Stimulated activated CD4-positive, alpha-beta T cell treated with anti-CD3 and anti-CD28 coated beads, Interleukin-15, amount 100 ng/mL, for 24 hours (primary cell): ENCODE results near the gene PRDM2.

Experiments used
- DNase-seq: peaks from one replicate; pipeline ENCODE4 v3.0.0-alpha.2; 2020

Gene PRDM2

DNA sequence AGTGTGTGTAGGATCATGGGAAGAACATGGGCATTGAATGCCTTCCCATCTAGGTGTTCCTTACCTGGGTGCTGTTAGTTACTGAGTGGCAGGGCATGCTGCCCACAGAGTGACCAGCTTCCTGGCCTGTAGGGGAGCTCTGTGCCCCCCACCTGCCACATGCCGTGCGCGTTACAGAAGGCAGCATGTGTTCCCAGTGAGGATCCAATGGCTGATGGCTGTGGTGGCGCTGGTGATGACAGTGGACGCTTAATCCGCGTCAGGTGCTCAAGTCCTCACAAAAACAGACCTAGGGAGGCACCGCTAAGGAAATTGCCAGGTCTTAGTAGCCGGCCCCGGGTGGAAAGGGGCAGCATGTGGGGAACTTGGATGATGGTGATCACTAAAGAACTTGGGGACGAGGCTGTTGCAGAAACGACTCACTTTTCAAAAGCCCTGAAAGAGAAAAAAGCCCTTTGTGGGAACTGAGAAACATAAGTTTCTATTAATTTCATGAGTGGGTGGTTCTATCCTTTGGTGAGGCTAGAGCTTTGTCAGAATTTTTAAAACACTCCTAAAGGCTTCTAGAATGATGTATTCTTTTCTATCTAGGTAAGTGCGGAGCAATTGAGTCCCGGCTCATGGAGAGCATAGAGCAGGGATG, 93.2 kb downstream of the PRDM2 start:
- no peak for DNase-seq

DNA sequence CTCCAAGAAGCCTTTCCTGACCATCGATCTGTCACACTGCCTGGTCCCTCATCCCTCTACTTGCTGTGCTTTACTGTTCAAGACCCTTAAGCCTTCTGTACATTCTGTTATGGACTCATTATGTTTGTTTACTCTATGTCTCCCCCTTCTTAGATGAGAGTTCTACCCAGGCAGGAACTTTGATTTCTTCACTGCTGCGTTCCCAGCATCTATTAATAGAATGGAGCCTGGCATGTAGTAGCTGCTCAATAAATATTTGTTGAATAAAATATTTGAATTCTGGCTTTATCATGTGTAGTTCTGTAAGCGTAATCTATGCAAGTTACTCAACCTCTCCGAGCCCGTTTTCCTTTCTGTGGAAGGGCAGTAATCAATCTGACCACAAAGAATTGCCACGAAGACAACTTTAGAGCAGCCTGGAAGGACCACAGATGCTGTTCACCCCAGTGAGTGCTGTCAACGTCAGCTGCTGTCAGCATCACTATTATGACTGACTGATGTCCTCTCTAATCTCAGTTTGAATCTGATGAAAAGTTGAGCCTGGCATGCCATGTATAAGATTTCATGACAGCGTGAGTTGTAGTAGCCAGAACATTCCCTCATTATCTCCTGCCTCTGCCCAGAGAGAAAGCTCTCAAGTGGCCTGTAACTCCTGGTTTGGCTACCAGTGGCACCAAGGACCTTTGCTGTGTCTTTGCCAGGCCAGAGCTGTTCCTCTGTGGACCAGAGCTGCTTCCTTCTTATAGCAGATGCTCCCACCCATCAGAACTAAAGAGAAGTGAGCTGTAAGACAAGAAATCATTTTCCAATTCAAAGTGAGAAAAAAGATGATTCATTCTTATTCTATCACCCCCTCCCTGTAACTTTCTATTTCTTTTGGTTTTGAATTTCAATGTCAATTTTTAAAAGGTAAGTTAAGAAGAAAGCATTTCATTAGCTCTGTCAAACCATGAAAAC, 94.5 kb downstream of the PRDM2 start:
- peak; percentile 19 for DNase-seq

DNA sequence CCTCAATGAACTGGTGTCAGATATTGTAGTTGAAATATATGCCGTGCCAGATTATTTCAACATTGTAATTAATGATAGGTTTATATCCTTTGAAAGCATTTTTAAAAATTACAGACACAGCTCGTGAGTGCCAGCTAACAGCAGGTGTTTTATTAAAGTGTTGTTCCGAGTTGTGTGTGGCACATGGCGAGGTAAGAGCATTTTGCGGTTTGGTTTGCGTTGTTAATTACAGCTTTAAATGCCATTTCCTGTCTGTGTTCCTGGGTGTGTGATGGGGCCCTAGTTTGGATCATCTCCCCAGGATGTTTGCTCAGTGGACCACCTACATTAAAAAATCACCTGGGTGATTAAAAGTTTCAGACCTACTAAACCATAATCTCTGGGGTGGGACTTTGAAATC, 97.4 kb downstream of the PRDM2 start:
- no peak for DNase-seq

DNA sequence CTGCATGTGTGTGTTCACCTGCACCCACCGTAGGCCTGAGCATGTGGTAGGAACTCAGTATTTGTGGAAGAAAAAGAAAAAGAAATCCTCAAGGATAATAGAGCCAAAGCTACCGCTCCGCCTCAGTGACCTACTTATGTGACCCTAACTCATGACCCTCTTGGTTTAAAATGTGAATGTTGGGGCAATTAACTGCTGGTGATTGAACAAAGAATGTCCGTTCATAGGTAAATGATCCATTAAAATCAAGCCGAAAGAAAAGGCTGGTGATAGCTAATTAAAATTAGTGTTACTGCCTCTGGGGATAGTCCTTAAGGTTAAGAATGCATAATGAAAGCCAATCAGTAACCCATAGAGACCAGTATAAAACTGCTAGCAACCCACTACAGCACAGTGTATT, 98.1 kb downstream of the PRDM2 start:
- no peak for DNase-seq

DNA sequence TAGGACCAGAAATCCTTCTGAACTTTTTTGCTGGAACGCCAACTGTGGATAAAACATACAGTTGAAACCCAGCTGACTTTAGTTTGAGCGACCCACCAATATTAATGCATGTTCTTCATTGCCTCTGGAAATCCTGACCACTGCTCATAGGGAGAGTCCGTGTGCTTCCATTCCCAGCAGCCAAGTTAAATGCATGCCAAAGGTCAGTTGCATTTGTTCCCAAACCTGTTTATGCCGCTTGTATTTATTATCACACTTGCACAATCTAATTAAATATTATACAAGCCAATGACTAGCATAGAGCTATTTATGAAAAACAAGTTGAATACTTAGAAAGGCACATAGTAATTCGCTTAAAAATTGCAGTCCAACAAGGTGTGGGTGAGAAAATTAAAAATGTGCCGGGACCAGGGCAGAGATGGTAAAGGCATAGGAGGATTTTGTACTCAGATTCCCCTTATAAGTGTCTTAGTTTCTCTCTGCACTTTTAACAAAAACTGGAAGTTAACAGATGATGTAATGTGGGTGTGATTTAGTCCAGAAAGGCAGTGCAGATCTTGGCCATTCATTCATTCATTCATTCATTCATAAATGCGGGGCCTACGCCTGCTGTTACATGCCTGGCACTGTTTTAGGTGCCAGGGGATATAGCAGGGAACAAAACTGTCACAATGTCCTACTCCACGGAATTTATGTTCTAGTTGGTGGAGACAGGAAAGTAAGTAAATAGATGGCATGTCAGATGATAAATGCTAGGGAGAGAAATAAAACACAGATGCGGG, 99.7 kb downstream of the PRDM2 start:
- DNase-seq = no peak

DNA sequence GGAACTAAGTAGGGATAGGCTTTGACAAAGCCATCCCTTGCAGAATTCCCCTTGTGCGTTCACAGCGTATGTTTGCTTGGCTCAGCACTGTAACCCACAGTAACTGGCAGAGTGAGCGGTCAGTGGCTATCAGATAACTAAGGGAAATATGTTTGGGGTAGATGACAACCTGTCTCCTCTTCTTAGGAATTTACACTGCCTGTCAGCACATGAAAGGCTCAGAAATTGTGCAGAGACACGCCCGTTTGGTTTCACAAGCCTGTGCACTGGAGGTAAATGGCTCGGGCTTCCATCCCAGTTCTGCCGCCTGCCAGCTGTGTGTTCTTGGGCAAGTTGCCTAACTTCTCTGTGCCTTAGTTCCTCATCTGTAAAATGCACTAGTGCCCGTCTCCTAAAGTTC, 101.2 kb downstream of the PRDM2 start:
- DNase-seq = no peak

DNA sequence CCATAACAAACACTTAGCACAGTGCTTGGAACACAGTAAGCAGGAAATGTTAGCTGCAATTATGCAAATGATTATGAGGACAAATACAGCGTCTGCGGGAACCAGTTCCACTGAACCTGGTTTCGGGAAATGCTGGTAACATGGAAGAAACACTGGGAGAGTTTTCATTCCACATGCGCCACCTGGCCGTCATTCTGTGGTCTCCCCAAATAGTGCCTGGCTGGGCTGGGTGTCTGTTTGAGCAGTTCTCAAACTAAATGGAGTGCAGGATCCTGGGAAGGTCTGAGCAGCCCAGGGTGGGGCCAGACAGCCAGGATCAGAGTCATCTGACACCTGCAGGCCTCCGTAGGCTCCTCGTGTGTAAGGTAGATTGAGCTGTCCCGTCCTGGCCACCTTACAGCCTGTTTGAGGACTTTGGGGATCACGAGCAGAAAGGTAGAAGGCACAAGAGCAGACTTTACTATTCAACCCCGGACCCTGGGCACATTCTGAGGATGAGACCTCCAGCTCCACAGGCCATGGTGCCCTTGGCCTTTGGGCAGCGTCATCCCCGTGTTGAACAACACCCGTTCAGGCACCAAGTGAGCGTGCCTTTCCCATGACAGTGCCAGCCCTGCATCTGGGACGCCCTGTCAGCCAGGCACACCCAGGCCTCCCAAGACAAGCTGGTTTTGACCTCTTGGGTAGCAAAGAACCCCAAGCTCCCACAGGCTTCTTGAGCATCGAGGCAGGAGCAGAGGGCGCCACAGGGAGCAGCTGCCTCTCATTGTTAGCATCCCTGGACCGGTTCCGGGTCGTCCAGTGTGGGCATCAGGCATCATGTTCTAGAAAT, 101.9 kb downstream of the PRDM2 start:
- no peak for DNase-seq

DNA sequence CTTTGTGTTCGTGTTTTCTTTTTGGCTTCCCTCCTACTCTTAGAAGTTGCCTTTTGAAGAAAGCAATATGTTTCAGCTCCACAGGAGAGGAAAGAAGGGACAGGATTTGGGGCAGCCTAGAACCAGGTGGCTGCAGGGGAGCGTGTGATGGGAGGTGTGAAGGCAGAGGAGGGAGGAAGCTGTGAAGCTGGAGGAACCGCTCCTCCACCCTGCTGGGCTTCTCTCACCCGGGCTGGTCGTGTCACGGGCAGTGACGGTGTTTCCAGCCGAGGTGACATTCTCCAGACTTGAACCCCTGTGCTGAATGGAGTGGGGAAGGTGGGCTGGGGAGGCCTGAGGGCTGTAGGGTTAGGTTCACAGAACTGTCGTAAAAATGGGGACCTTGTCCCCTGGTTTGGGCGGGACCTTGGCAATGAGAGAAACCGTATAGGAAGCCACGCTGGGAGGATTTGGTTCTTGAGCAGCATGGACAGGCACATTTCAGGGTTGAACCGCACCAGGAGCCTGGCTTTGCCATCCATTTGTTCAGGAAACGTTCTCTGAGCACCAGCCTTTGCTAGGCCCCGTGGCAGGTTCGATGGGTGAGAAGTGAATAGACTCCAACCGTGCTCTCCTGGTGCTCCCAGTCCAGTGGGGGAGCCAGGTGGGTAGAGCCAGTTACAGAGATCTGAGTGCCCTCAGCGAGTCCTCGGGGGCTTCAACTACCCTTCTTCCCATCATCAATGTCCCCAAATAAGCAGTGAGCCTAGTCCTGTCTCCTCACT, 103.0 kb downstream of the PRDM2 start:
- DNase-seq = no peak

DNA sequence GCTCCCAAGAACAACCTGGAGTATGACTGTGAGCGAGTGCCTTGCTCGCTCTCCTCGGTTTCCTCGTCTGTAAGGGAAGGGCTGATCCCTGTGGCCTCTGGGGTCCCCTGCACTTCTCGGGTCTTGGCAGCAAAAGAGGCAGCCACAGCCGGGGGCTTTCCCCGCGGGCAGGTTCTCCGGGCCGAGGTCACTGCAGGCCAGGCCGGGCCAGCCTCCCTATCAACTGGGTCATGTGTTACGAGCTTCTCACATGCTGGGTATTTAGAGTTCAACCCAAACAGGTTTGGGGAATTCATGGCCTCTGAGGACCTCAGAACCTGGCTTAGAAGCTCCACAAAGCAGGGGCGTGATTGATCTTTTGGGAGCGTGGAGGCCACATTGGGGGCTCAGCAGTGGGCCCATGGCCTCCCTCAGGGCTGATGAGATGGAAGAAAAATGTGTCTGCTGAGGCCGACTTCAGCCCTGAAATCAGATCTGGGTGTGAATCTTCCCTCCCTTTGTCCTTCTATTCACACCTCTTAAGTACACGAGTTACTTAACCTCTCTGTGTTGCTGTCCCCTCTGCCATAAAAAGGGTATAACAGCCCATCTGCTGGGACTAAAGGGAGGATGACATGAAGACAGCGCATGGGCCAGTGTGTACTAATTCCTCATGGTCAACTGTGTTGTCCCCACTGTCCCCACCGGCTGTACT, 103.7 kb downstream of the PRDM2 start:
- DNase-seq = no peak

DNA sequence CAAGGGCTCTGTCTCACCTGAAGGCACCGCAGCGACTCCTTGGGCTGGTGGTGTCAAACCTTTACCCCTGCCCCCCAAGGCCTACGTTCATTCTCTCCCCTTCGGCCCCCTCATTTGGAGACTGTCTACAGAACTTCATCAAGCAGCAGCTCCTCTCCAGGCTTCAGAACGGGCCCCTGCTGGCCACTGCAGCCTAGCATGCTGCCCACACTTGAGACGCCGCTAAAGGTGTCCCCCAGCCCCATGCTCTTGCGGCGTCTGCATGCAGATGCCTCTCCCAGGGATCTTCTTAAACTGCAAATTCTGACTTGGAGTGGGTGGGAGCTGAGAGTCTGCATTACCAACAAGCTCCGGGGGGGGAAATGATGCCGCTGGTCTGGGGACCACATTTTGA, 104.2 kb downstream of the PRDM2 start:
- no peak for DNase-seq

DNA sequence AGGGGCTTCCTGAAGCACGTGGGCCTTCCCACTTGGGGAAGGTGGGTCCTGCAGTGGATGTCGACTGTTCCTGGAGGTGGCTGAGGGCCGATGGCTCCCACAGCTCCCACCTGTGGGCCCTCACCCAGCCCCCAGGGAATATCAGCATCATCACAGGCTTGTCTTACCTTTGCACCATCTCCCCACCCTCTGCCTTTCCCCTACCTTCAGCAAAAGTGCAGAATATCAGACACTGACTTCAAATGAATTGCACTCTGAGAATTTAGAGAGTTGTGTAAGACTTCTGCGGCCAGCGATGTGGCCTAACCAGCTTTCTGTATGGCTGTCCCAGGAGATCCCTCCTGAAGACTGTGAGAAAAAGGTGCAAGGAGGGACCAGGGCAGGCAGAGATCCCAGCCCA, 105.4 kb downstream of the PRDM2 start:
- DNase-seq = no peak

DNA sequence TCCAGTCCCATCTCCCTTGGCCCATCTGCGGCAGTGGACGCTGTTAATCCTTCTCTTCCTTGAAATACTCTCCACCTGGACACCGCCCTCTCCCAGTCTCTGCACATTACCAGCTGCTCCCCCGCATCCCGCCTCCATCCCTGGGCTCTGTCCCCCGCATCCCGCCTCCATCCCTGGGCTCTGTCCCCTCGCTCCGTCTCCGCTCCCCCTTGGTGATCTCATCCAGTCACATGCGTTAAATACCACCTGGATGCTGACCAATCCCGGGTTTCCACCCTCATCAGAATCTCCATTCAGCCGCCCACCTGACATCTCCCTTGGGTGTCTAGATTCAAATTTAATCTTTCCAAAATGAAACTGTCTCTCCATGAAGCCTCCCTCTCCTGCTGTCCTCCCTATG, 106.1 kb downstream of the PRDM2 start:
- no peak for DNase-seq

DNA sequence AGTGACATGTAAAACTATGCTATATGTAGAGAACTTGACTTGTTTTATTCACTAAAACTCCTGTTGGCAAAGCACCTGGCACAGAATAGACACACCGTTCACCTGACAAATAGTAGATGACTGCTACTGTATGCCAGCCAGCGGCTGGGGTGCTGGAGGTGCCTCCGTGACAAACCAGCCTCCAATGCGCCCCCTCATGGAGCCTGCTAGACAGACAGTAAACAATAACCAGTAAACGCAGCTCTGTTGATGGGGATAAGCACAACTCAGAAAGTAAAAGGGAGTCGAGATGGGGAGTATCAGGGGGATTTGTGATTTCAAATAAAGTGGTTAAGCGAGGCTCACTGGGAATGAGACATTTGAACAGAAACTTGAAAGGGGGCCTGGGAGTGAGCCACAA, 107.2 kb downstream of the PRDM2 start:
- peak; percentile 29 for DNase-seq

DNA sequence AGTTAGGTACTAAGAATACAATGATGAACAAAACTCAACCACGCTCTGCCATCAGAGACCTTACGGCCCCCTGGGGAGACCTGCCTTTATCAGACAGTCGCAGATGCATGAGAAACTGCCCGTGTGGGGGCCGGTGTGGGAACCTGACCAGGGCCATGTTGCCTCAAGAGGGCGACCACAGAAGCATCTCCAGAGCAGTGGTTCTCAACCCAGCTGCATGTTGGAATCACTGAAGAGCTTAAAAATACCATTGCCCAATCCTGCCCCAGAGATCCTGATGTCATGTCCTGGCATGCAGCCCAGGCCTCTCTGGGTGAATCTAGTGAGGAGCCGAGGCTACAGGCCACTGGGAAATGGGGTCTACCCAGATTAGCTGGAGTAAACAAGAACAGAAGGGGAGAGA, 108.7 kb downstream of the PRDM2 start:
- DNase-seq = no peak

DNA sequence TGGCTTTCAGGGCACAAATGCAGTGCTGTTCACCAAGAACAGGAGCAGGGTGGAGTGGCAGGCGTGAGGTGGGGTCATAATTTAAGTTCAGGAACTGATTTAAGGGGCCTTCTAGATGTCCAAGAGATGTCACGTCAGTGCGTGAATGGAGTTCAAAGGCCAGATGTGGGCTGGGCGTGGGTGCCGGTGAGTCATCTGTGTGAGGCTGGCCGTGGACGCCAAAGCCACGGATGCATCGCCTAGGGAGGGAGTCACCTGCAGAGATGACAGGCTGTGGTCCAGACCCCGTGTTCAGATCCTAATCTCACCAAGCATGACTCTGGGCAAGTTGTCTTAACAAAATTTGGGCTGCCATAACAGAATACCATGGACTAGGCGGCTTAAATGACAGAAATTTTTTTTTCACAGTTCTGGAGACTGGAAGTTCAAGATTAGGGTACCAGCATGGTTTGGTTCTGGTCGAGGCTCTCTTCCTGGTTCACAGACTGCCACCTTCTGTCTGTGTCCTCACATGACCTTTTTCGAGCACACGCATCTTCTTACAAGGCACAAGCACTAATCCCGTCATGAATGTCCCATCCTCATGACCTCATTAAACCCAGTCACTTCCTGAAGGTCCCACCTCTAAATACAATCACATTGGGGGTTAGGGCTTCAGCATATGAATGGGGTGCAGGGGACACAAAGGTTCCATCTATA, 109.6 kb downstream of the PRDM2 start:
- peak; percentile 32 for DNase-seq

DNA sequence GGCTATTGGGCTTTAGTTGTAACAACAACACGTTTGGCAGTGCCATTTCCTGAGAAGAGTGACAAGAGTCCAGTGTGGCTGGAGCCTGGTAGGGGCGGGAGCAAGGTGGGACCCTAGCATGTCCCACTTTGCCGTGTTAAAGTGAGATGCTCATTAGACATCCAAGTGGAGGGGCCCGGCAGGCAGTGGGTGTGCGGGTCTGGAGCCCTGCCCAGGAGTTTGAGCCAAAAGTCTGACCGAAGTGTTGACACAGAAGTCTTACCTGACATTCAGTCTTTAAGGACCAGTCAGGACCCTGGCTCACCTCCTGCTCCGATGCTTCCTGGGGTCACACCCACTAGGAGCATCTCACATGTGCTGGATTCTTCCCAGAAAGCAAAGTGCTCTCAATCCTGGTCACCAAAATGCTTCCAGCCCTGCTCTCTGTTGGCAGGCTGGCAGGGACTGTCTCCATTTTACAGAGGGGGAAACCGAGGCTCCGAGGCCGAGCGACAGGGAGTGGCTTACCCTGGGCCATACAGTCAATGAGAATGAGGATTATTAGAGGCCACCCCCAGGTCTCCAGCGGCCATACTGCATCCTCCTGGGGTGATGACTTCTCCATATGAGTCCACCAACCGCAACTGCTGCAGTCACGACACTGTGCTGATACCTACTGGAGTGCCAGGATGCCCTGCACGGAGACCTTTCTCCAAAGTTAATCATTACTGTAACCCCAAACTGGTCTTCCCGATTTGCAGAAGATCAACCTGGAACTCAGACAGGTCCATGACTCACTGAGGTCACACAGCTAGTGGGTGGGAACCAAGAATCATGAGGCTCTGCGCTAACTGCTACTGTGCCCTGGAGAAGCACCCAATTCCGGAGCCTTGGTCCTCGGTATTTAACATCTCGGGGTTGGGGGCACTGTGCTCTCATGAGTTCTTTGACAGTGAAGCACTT, 112.7 kb downstream of the PRDM2 start:
- no peak for DNase-seq

DNA sequence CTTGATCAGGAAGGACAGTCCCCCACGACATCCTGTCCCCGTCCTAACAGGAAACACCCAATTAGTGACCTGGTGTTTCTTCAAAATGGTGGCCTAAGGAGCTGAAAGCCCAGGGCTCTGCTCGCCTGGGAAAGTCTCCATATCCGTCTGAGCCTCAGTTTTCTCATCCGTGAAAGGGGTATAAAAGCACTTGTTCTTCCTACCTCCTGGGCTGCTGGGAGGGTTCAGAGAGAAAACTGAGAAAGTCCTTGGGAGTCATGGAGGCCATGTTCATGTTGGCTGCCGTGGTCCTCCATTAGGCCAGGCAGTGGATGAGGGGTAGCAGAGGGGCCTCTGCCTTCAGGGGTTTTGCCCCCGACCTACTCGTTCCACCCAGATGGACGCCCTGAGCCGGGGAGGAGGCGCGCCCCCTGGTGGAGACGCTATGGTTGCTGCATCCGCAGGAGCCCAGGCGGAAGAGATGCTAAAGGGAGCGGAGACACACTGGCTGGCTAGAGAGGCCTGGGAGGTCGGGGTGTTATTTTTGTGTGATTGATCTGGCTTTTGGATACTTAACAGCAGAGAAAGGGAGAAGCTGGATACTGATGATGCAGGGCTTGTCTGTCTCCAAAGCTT, 113.5 kb downstream of the PRDM2 start:
- DNase-seq = peak; percentile 72

DNA sequence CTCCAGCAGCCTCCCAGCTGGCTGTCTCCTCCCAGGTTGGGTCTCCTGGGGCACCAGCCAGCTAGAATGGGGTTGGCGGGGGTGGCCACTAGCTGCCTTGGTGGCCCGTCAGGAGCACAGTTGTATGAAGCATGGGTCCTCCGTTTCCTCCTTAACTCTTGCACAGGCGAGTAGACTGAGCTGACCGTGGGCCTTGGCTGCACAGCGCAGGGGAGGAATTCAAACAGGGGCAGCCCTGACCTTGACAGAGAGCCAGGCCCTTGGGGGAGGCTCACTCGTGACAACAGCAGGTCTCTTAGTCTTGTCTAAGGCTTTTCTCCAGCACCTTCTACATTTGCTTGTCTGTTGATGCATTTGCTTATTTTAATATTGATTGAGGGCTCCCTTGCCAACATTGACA, 114.1 kb downstream of the PRDM2 start:
- no peak for DNase-seq
